Gastrocnemius medialis (tissue), 4 donors: ENCODE measurements around the gene ARSG.
"Not testable (repeated sequence)": the region's sequence is repeated elsewhere in the genome, so short reads cannot be mapped to it uniquely, and the experiment has no call there.

Source experiments
- POLR2A ChIP-seq, 2 donors: fragments of 450-650 bp; IDR thresholded peaks; one replicate each; pipeline ENCODE4 v1.6.1; 2017; ENCODE audit warnings: antibody characterized with exemption in 2 of 2, mild to moderate bottlenecking in 2 of 2, moderate library complexity in 2 of 2
- TF ChIP-seq, protein P1 (sequence below), 5 experiments: fragments of 450-650 bp in 3 of 5; fragments of 200-600 bp in 2 of 5; sonication (generic) in 2 of 5; IDR thresholded peaks in 4 of 5; conservative IDR thresholded peaks in 1 of 5; 1 replicate in 4 of 5; 2 replicates in 1 of 5; pipeline ENCODE4 v1.5.1; 2016 to 2019; ENCODE audit warnings: antibody characterized with exemption in 5 of 5, mild to moderate bottlenecking in 3 of 5, moderate library complexity in 3 of 5

DNA sequence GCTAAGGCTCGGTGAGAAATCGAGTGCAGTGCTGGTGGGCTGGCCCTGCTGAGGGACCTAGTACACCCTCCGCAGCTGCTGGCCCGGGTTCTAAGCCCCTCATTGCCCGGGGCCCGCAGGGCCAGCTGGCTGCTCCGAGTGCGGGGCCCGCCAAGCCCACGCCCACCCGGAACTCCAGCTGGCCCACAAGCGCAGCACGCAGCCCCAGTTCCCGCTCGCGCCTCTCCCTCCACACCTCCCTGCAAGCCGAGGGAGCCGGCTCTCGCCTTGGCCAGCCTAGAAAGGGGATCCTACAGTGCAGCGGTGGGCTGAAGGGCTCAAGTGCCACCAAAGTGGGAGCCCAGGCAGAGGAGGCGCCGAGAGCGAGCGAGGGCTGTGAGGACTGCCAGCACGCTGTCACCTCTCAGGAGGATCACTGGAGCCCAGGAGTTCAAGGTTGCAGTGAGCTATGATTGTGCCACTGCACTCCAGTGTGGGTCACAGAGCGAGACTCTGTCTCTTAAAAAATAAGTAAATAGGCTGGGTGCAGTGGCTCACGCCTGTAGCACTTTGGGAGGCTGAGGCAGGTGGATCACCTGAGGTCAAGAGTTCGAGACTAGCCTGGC is 17.9 kb downstream of the ARSG start:
- TF ChIP-seq, protein P1, sequence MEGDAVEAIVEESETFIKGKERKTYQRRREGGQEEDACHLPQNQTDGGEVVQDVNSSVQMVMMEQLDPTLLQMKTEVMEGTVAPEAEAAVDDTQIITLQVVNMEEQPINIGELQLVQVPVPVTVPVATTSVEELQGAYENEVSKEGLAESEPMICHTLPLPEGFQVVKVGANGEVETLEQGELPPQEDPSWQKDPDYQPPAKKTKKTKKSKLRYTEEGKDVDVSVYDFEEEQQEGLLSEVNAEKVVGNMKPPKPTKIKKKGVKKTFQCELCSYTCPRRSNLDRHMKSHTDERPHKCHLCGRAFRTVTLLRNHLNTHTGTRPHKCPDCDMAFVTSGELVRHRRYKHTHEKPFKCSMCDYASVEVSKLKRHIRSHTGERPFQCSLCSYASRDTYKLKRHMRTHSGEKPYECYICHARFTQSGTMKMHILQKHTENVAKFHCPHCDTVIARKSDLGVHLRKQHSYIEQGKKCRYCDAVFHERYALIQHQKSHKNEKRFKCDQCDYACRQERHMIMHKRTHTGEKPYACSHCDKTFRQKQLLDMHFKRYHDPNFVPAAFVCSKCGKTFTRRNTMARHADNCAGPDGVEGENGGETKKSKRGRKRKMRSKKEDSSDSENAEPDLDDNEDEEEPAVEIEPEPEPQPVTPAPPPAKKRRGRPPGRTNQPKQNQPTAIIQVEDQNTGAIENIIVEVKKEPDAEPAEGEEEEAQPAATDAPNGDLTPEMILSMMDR (IDR thresholded peaks at IDR 0.05 in 4 of 5, conservative IDR thresholded peaks at IDR 0.05 in 1 of 5) = not testable (repeated sequence)
- TF ChIP-seq POLR2A (IDR thresholded peaks at IDR 0.05) = not testable (repeated sequence)
